GM12872 (cell line): ENCODE data around the gene CSNK1A1.

ENCODE experiments used
- TF ChIP-seq, protein P1 (sequence below): IDR thresholded peaks from 3 replicates; pipeline ENCODE4 v1.5.1; 2011; ENCODE audit warnings: low read depth, mild to moderate bottlenecking, low read length, moderate library complexity; ENCODE audit not compliant: insufficient read depth

Gene CSNK1A1

DNA sequence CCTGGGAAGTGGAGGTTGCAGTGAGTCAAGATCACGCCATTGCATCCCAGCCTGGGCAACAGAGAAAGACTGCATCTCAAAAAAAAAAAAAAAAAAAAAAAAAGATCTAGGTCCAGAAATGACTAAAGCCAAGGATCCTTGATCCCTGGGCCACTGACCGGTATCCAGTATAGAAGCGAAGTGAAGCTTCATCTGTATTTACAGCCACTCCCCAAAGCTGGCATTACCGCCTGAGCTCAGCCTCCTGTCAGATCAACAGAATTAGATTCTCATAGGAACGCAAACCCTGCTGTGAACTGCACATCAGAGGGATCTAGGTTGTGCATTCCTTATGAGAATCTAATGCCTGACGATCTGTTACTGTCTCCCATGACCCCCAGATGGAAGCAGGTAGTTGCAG, 9.3 kb downstream of the CSNK1A1 start:
- TF ChIP-seq, protein P1, sequence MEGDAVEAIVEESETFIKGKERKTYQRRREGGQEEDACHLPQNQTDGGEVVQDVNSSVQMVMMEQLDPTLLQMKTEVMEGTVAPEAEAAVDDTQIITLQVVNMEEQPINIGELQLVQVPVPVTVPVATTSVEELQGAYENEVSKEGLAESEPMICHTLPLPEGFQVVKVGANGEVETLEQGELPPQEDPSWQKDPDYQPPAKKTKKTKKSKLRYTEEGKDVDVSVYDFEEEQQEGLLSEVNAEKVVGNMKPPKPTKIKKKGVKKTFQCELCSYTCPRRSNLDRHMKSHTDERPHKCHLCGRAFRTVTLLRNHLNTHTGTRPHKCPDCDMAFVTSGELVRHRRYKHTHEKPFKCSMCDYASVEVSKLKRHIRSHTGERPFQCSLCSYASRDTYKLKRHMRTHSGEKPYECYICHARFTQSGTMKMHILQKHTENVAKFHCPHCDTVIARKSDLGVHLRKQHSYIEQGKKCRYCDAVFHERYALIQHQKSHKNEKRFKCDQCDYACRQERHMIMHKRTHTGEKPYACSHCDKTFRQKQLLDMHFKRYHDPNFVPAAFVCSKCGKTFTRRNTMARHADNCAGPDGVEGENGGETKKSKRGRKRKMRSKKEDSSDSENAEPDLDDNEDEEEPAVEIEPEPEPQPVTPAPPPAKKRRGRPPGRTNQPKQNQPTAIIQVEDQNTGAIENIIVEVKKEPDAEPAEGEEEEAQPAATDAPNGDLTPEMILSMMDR: no peak

DNA sequence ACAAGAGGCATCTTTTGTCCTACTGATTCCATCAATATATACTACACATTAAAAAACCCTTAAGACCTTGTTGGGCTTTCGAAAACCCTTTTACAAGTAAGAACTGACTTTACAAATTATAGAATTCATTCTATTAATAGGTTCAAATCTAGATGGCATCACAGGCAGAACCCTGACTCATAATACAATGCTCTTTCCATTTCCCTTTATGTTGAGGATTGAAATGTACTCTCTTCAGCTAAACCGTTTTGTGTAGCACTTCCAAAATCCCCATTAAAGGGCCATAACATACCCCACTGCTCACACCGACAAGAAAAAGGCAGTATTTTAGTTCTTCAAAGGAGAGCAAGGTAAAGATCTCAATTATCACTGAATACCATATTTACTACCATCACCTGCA, 11.2 kb downstream of the CSNK1A1 start:
- TF ChIP-seq, protein P1: no peak

DNA sequence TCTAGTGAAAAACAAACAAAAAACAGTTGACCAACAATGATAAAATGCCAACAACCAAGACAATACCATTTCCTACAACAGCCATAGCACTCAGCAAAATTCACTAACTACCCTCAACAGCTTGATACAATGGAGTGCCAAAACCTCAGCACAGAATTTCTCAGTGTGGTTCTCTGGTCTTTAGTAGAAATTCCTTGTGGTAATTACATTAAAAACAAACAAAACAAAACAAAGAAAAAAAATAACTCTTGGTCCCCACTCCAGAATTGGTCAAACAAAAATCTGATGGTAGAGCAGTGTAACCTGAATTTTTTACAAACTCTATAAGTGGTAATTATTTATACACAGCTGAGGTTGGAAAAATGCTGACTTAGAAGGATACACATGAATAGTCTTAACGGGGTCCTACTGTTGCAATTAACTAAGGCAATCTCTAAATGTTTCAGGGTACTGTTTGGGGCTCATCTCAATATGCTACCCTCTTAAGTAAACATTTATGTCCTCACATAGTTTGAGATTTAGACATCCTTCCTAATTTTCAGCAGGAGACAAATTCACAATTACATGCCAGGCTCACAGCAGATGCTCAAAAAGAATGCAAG, 13.8 kb downstream of the CSNK1A1 start:
- TF ChIP-seq, protein P1: no peak

DNA sequence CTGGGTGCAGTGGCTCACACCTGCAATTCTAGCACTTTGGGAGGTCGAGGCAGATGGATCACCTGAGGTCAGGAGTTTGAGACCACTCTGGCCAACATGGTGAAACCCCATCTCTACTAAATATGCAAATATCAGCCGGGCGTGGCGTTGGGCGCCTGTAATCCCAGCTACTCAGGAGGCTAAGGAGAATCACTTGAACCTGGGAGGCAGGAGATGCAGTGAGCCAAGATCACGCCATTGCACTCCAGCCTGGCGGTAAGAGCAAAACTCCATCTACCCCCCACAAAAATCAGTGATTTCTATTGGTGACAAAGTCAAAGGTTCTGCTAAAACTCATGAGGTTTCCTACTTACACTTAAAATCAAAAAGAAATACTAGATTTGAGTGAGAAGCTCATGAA, 18.8 kb downstream of the CSNK1A1 start:
- TF ChIP-seq, protein P1: no peak

DNA sequence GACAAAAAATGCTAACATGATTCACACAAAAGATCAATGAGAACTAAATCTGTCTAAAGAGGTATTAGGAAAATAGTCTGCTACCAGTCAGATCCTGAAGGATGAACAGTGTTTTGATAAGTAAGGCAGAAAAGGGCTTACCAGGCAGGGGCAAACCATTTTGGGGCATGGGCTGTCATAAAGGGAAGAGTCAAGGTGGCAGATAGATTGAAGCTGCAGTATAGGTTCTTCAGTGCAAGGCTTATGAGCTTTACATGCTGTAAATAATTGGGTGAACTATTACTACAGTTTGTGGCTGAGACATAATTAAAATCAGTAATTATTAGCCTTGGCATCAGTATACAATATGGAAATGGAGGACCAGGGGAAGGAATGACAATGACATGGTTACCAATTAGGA, 21.8 kb downstream of the CSNK1A1 start:
- TF ChIP-seq, protein P1: no peak

DNA sequence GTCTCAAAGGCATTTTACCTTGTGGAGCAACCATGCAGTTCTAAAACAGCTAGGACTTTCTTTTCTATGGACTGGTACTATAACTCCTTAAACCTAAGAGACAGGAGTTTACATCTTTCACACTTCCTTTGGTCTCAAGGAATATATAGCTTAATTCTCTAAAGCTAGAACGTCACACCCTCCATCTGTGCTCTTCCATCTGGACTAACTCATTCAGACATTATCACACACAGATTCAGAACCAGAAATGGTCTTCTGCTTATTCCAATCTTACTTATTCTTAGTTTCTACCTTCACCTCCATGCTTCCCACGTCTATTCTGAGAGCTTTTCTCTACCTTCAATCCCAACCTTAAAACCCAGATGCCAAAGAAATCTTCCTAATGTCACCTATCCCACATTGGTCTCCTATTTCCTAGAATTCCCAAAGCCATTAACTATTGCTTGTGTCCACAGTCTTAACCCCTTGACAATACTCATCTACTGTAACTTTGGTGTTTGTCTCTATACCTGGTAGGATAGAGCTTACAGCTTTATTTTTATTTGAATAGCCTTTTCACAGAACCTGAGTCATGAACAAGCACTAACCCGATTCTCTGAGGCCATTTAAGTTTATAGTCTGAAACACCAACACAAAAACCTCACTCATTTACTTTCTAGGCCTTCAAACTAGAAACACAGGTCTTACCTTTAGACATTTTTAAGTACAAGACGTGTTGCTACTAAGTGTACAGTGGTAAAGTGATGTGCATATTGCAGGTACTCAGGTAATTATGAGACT, 22.8 kb downstream of the CSNK1A1 start:
- TF ChIP-seq, protein P1: no peak

DNA sequence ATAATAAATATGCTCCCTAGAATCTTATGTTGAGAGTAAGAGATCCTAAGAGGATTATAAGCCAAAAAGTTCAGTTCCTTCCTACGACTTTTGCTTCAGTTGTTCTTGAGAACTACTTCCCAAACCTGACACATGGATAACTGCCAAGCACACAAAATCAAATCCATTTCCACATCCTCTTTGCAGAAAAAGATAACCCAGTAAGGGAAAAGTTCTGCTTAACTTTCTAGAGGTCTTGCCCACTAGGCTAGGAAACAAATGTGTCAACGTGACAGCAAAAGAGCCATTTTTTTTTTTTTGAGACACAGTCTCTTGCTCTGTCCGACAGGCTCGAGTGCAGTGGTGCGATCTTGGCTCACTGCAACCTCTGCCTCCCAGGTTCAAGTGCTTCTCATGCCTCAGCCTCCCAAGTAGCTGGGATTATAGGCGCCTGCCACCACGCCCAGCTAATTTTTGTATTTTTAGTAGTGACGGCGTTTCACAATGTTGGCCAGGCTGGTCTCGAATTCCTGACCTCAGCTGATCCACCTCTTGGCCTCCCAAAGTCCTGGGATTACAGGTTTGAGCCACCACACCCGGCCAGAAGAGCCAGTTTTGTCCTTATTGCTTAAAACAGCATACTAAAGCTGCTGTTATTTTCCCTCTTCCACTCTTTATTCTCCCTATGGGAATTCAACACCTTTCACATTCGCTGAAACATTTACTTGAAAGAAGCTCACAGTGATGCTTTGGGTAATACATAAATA, 24.2 kb downstream of the CSNK1A1 start:
- TF ChIP-seq, protein P1: no peak
